Esophagus muscularis mucosa (tissue), 4 donors: ENCODE data around the gene MAP3K4. TPM values are rescaled to one million over a fixed set of nuclear protein-coding genes. Genes with fewer than 3 reads are reported as not detected.

Source experiments
- DNase-seq: peaks from one replicate; pipeline ENCODE4 v3.0.0-alpha.2; 2017; ENCODE audit errors: extremely low spot score
- H3K27ac ChIP-seq, 4 donors: fragments of 200-600 bp; sonication (generic); replicated peaks in 1 of 4; 1 replicate in 3 of 4; 2 replicates in 1 of 4; pipeline ENCODE4 v1.5.1; 2016 to 2019; ENCODE audit warnings: mild to moderate bottlenecking in 1 of 4
- H3K27me3 ChIP-seq, 4 donors: fragments of 200-600 bp; sonication (generic); one replicate each; pipeline versions ENCODE4 v1.5.1 to v1.6.0; 2016 to 2019
- H3K36me3 ChIP-seq, 4 donors: fragments of 200-600 bp; sonication (generic); one replicate each; pipeline ENCODE4 v1.5.1; 2016 to 2019
- H3K4me1 ChIP-seq, 4 donors: fragments of 200-600 bp; sonication (generic); one replicate each; pipeline ENCODE4 v1.5.1; 2016 to 2019
- H3K4me3 ChIP-seq, 4 donors: fragments of 200-600 bp; sonication (generic); 1 replicate in 2 of 4; 2 replicates in 2 of 4; pipeline ENCODE4 v1.5.1; 2016 to 2019; ENCODE audit warnings: mild to moderate bottlenecking in 4 of 4, moderate library complexity in 1 of 4
- H3K9me3 ChIP-seq, 4 donors: fragments of 200-600 bp; sonication (generic); 1 replicate in 3 of 4; 2 replicates in 1 of 4; pipeline ENCODE4 v1.5.1; 2016 to 2019
- EP300 ChIP-seq: sonication (generic); formaldehyde crosslinking; IDR thresholded peaks from one replicate; pipeline ENCODE4 v1.6.1; 2017; ENCODE audit warnings: antibody characterized with exemption
- POLR2A ChIP-seq: fragments of 450-650 bp; IDR thresholded peaks from one replicate; pipeline ENCODE4 v1.6.1; 2017; ENCODE audit warnings: antibody characterized with exemption, moderate library complexity, mild to moderate bottlenecking, low read depth
- POLR2AphosphoS5 ChIP-seq, 2 donors: sonication (generic); formaldehyde crosslinking; IDR thresholded peaks; one replicate each; pipeline ENCODE4 v1.6.1; 2017; ENCODE audit warnings: antibody characterized with exemption in 2 of 2
- WGBS: methylation state at CpG from one replicate; pipeline ENCODE4 v1.1.5; 2018; 5-methylcytosine and 5-hydroxymethylcytosine counted together
- intact Hi-C: fragments of 100-400 bp; cut with DNase I; formaldehyde crosslinking; loops from one replicate; pipeline ENCODE4 v1.15.1; 2023
- total RNA-seq, 4 donors: library from RNA; depleted of rRNA; stranded (reverse); fragments of >200 nt; gene quantifications; one replicate each; pipeline versions ENCODE4 v1.1.0 to v1.2.1, GENCODE V29; 2016
- TF ChIP-seq, protein P1 (sequence below), 3 experiments: fragments of 200-600 bp in 2 of 3; fragments of 450-650 bp in 1 of 3; sonication (generic) in 2 of 3; IDR thresholded peaks; one replicate each; pipeline ENCODE4 v1.5.1; 2017 to 2019; ENCODE audit warnings: antibody characterized with exemption in 3 of 3, mild to moderate bottlenecking in 2 of 3, moderate library complexity in 1 of 3

Gene MAP3K4
- total RNA-seq, 4 donors from 2014 or later = 17.9 to 22.8 (median 21.5) TPM

DNA sequence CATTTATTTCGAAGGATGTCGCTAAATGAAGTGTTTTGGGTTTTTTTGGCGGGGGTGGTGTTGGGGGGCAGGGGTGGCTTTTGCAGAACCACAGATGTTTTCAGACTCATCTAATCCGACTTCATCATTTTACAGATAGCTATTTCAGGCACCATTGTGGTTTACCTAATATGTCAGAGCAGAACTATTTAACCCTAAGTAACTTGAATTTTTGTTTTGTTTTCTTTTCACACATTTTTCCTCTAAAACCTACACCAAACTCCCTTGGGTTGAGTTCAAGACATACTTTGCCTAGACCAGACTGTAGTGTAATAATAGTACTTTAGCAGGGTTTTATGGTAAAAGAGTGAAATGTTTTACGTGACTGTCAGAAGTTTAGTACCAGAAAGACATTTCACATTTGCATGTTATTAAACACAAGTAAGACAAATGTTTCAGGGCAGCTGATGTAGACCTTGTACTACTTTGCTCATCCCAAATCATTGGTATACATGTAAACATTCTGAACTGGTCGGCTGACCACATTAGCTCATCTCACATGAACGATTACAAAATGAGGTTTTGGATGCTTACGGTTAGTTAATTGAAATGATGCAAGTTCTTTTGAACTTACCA is 37.7 kb downstream of the MAP3K4 start:
- Histone ChIP-seq H3K4me1 (peaks cover 0 to 31% (median 20%) of the 10 kb centered on the region in 4 donors), H3K9me3 (no peaks in the 10 kb centered on the region), H3K4me3 (no peak overlapping the region), H3K27ac (no peak overlapping the region), H3K36me3 (peaks cover 0 to 2% (median under 1%) of the 10 kb centered on the region in 4 donors), H3K27me3 (no peaks in the 10 kb centered on the region)
- TF ChIP-seq EP300 (no peak), POLR2A (no peak), POLR2AphosphoS5 (IDR thresholded peaks at IDR 0.05) (no peak)
- TF ChIP-seq, protein P1, sequence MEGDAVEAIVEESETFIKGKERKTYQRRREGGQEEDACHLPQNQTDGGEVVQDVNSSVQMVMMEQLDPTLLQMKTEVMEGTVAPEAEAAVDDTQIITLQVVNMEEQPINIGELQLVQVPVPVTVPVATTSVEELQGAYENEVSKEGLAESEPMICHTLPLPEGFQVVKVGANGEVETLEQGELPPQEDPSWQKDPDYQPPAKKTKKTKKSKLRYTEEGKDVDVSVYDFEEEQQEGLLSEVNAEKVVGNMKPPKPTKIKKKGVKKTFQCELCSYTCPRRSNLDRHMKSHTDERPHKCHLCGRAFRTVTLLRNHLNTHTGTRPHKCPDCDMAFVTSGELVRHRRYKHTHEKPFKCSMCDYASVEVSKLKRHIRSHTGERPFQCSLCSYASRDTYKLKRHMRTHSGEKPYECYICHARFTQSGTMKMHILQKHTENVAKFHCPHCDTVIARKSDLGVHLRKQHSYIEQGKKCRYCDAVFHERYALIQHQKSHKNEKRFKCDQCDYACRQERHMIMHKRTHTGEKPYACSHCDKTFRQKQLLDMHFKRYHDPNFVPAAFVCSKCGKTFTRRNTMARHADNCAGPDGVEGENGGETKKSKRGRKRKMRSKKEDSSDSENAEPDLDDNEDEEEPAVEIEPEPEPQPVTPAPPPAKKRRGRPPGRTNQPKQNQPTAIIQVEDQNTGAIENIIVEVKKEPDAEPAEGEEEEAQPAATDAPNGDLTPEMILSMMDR (IDR thresholded peaks at IDR 0.05) = no peak
- intact Hi-C loops = no loop called here
- no peak for DNase-seq
- 67% methylated on average over 8 of the region's 8 CpGs for WGBS

DNA sequence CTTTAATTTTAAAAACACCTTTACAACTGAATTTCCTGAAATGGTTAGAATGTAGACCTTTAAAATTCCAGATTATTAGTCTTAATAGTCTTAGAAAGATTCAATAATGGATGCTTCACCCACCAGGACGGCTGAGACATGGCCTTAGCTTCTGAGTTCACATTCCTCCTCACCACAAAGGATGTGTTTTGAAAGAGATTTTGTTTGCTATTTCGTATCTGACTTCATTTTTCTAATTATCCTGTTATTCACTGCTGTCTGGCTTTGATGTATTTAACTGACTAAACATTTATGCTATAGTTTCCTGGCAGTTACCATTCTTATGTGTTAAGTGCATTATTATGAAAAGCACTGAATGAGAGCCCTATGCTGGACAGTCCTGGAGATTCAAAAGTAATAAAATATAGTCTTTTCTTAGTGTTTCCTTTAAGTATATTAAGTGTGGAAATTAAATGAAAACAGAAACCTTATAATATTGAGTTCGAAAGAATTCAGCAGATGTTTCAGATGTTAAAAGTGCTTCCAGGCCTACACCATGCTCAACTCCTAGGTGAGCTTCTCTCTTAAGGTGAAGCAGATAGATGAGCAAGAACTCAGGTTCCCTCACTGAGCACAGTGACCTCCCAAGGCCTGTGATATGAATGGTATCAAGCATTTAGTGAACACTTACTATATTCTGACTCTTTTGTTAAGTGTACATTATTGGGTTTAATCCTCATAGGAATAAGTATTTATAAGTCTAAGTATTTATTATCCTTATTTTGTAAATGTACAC is 40.3 kb downstream of the MAP3K4 start:
- peaks cover 0 to 31% (median 20%) of the 10 kb centered on the region in 4 donors for H3K4me1 ChIP-seq
- 66% methylated on average over 3 of the region's 3 CpGs for WGBS
- DNase-seq = no peak
- intact Hi-C loops = no loop called here
- H3K4me3 ChIP-seq = no peak overlapping the region
- no peak for TF ChIP-seq POLR2A
- TF ChIP-seq, protein P1 (IDR thresholded peaks at IDR 0.05) = no peak
- TF ChIP-seq EP300 = no peak
- no peak for TF ChIP-seq POLR2AphosphoS5 (IDR thresholded peaks at IDR 0.05)
- no peak overlapping the region for H3K27ac ChIP-seq
- peaks cover 4 to 12% (median 5%) of the 10 kb centered on the region in 4 donors for H3K36me3 ChIP-seq
- no peaks in the 10 kb centered on the region for H3K27me3 ChIP-seq
- no peaks in the 10 kb centered on the region for H3K9me3 ChIP-seq

DNA sequence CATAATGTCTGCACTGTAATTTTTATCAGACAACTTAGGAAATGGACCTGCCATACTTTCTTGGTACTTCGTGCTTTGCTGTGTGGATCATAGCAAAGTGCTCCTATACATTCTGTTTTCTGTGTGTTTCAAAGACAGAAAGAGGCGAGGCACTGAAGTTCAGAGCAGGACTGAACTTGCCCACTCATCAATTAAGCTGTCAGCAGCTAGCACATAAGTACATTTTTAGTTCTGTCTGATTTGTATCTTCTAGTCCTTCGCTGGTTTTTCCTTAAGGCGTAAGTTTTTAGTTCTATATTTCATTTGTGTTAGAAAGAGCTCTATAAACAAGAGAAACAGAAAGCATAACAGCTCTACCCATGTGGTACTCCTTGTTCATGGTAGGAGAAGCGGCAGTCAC is 42.1 kb downstream of the MAP3K4 start:
- H3K4me1 ChIP-seq = peaks cover 9 to 34% (median 27%) of the 10 kb centered on the region in 4 donors
- TF ChIP-seq, protein P1 (IDR thresholded peaks at IDR 0.05) = no peak
- no peak for TF ChIP-seq EP300
- H3K27ac ChIP-seq = no peak overlapping the region
- no peaks in the 10 kb centered on the region for H3K9me3 ChIP-seq
- no peaks in the 10 kb centered on the region for H3K27me3 ChIP-seq
- WGBS = 92% methylated on average over 5 of the region's 5 CpGs
- no peak for DNase-seq
- no peak overlapping the region for H3K4me3 ChIP-seq
- H3K36me3 ChIP-seq = peaks cover 4 to 14% (median 9%) of the 10 kb centered on the region in 4 donors
- intact Hi-C loops = no loop called here

DNA sequence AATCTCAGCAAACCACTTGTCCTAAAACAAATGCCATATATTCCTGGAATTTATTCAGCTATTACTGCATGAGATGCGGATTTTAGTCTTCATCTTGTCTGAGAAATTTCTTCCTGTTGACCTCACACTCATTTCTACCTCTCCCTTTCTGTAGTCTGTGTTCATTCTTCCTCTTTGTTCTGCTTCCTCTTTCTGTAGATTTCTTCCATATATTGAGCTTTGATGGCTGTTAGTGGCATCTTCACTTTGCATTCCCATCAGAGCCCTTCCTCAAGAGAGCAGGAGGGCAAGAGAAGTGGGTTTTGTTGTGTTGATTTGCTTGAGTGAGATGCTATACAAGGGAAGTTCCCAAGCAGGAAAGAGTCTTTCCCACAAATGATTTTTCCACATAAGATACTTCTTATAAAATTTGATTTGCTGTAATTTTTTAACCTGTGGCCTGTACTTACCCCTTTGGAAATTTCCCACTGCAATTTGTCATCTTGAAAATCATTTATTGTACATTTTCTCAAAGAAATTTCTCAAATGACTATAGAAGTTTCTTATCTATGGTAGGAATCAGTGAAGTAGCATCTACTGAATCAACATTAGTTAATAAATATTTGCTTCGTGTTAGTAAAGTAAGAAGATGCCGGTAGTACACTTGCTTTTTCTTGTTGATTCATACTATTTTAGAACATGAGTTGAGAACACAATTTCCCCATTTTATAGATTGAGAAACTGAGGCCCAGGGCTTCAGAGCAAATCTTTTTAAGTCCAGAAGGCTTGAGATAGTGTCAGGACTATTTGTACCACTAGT is 43.8 kb downstream of the MAP3K4 start:
- Histone ChIP-seq H3K27me3 (no peaks in the 10 kb centered on the region), H3K9me3 (no peaks in the 10 kb centered on the region), H3K36me3 (peaks cover 4 to 19% (median 11%) of the 10 kb centered on the region in 4 donors), H3K27ac (no peak overlapping the region), H3K4me1 (peaks cover 13 to 30% (median 25%) of the 10 kb centered on the region in 4 donors), H3K4me3 (no peak overlapping the region)
- TF ChIP-seq POLR2AphosphoS5 (IDR thresholded peaks at IDR 0.05) = no peak
- TF ChIP-seq, protein P1 (IDR thresholded peaks at IDR 0.05) = no peak
- no peak for TF ChIP-seq POLR2A
- no peak for TF ChIP-seq EP300
- intact Hi-C loops = no loop called here
- DNase-seq = no peak
- WGBS = 96% methylated on average over 3 of the region's 3 CpGs
